ENCODE measurements around the gene SEMA3D. TPM values are rescaled to one million over a fixed set of nuclear protein-coding genes. Genes with fewer than 3 reads are reported as not detected.

The SEMA3D gene
- total RNA-seq, 1 donor from 2014 or later = 9.1 TPM

- H3K79me2 ChIP-seq (ENCODE audit: insufficient read depth, low read length) = no peaks in the 10 kb centered on the region
- FAIRE-seq (no peak), DNase-seq (ENCODE audit: low read depth) (no peak)
- no peak overlapping the region for H3K4me2 ChIP-seq (ENCODE audit: low read length)
- no peaks in the 10 kb centered on the region for H3K4me1 ChIP-seq (ENCODE audit: insufficient read depth, low read length)
- no peaks in the 10 kb centered on the region for H4K20me1 ChIP-seq (ENCODE audit: insufficient read depth, low read length)
- TF ChIP-seq, protein P1, sequence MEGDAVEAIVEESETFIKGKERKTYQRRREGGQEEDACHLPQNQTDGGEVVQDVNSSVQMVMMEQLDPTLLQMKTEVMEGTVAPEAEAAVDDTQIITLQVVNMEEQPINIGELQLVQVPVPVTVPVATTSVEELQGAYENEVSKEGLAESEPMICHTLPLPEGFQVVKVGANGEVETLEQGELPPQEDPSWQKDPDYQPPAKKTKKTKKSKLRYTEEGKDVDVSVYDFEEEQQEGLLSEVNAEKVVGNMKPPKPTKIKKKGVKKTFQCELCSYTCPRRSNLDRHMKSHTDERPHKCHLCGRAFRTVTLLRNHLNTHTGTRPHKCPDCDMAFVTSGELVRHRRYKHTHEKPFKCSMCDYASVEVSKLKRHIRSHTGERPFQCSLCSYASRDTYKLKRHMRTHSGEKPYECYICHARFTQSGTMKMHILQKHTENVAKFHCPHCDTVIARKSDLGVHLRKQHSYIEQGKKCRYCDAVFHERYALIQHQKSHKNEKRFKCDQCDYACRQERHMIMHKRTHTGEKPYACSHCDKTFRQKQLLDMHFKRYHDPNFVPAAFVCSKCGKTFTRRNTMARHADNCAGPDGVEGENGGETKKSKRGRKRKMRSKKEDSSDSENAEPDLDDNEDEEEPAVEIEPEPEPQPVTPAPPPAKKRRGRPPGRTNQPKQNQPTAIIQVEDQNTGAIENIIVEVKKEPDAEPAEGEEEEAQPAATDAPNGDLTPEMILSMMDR (IDR thresholded peaks at IDR 0.05; ENCODE audit: insufficient read depth, low read depth, low read length) = no peak
- TF ChIP-seq EZH2 (IDR thresholded peaks at IDR 0.05; ENCODE audit: insufficient read depth, low read length) = no peak
- no peak overlapping the region for H3K27ac ChIP-seq (ENCODE audit: low read depth, low read length)
- H3K27me3 ChIP-seq (ENCODE audit: insufficient read depth, low read length) = no peaks in the 10 kb centered on the region
- Mint-ChIP-seq H3K4me1 (ENCODE audit: low read depth, unreplicated experiment) (peaks cover 4% of the 10 kb centered on the region), H3K36me3 (ENCODE audit: low read depth, unreplicated experiment) (no peaks in the 10 kb centered on the region), H3K4me3 (ENCODE audit: unreplicated experiment) (no peak overlapping the region), H3K9me3 (ENCODE audit: unreplicated experiment) (no peaks in the 10 kb centered on the region), H3K27me3 (ENCODE audit: low read depth, unreplicated experiment) (no peaks in the 10 kb centered on the region), H3K27ac (ENCODE audit: unreplicated experiment) (no peak overlapping the region)
- no peak overlapping the region for H2AFZ ChIP-seq (ENCODE audit: low read depth, low read length)
- H3K9ac ChIP-seq (ENCODE audit: low read length) = no peak overlapping the region
- H3K36me3 ChIP-seq (ENCODE audit: insufficient read depth, low read length) = no peaks in the 10 kb centered on the region
- no peak overlapping the region for H3K4me3 ChIP-seq (ENCODE audit: insufficient read depth, low read depth, low read length)
- no peaks in the 10 kb centered on the region for H3K9me3 ChIP-seq (ENCODE audit: insufficient read depth, low read depth, low read length)
Measured at GRCh38 chr7:85220651-85221050, 33.8 kb upstream of the SEMA3D start.

- H3K9me3 Mint-ChIP-seq (ENCODE audit: unreplicated experiment) = no peaks in the 10 kb centered on the region
- H3K4me3 ChIP-seq (ENCODE audit: insufficient read depth, low read depth, low read length) = no peak overlapping the region
- no peak overlapping the region for H3K27ac Mint-ChIP-seq (ENCODE audit: unreplicated experiment)
Measured at GRCh38 chr7:85220023-85220422, 33.2 kb upstream of the SEMA3D start.

DNA sequence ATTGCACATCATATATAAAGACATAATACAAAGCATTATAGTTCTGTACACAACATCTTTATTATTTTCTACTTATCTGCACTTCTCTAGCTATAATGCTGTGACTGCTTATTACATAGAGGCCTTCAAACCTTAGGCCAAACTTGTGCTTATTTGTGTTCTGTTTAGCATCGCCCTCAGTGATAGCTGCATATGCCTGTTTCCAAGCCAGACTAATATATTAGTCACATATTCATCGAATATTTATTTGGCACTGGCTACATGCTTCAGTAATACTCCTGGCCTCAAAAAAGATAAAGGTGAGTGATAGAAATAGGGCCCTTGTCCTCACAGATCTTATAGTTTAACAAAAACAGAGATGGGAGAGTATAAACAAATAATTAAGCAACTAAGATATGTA, 30.2 kb upstream of the SEMA3D start:
- no peak overlapping the region for H3K4me3 Mint-ChIP-seq (ENCODE audit: unreplicated experiment)
- Histone ChIP-seq H3K9me3 (ENCODE audit: insufficient read depth, low read depth, low read length) (no peaks in the 10 kb centered on the region), H3K27ac (ENCODE audit: low read depth, low read length) (no peak overlapping the region), H3K4me1 (ENCODE audit: insufficient read depth, low read length) (no peaks in the 10 kb centered on the region), H3K4me3 (ENCODE audit: insufficient read depth, low read depth, low read length) (no peak overlapping the region), H2AFZ (ENCODE audit: low read depth, low read length) (no peak overlapping the region), H3K4me2 (ENCODE audit: low read length) (no peak overlapping the region), H3K27me3 (ENCODE audit: insufficient read depth, low read length) (no peaks in the 10 kb centered on the region), H4K20me1 (ENCODE audit: insufficient read depth, low read length) (no peaks in the 10 kb centered on the region), H3K9ac (ENCODE audit: low read length) (no peak overlapping the region), H3K79me2 (ENCODE audit: insufficient read depth, low read length) (no peaks in the 10 kb centered on the region), H3K36me3 (ENCODE audit: insufficient read depth, low read length) (no peaks in the 10 kb centered on the region)
- H3K9me3 Mint-ChIP-seq (ENCODE audit: unreplicated experiment) = no peaks in the 10 kb centered on the region
- no peaks in the 10 kb centered on the region for H3K36me3 Mint-ChIP-seq (ENCODE audit: low read depth, unreplicated experiment)
- H3K4me1 Mint-ChIP-seq (ENCODE audit: low read depth, unreplicated experiment) = no peaks in the 10 kb centered on the region
- H3K27me3 Mint-ChIP-seq (ENCODE audit: low read depth, unreplicated experiment) = no peaks in the 10 kb centered on the region
- FAIRE-seq (no peak), DNase-seq (ENCODE audit: low read depth) (no peak)
- no peak for TF ChIP-seq EZH2 (IDR thresholded peaks at IDR 0.05; ENCODE audit: insufficient read depth, low read length)
- TF ChIP-seq, protein P1 (IDR thresholded peaks at IDR 0.05; ENCODE audit: insufficient read depth, low read depth, low read length) = no peak
- no peak overlapping the region for H3K27ac Mint-ChIP-seq (ENCODE audit: unreplicated experiment)

More at GRCh38 chr7:85220023-85220422, 33.2 kb upstream of the SEMA3D start:
- FAIRE-seq (no peak), DNase-seq (ENCODE audit: low read depth) (no peak)
- no peaks in the 10 kb centered on the region for H3K27me3 Mint-ChIP-seq (ENCODE audit: low read depth, unreplicated experiment)
- Histone ChIP-seq H3K79me2 (ENCODE audit: insufficient read depth, low read length) (no peaks in the 10 kb centered on the region), H3K9me3 (ENCODE audit: insufficient read depth, low read depth, low read length) (no peaks in the 10 kb centered on the region), H3K4me1 (ENCODE audit: insufficient read depth, low read length) (no peaks in the 10 kb centered on the region), H3K9ac (ENCODE audit: low read length) (no peak overlapping the region), H3K36me3 (ENCODE audit: insufficient read depth, low read length) (no peaks in the 10 kb centered on the region), H2AFZ (ENCODE audit: low read depth, low read length) (no peak overlapping the region), H3K27me3 (ENCODE audit: insufficient read depth, low read length) (no peaks in the 10 kb centered on the region), H3K27ac (ENCODE audit: low read depth, low read length) (no peak overlapping the region), H3K4me2 (ENCODE audit: low read length) (no peak overlapping the region), H4K20me1 (ENCODE audit: insufficient read depth, low read length) (no peaks in the 10 kb centered on the region)
- peaks cover 4% of the 10 kb centered on the region for H3K4me1 Mint-ChIP-seq (ENCODE audit: low read depth, unreplicated experiment)
- no peak overlapping the region for H3K4me3 Mint-ChIP-seq (ENCODE audit: unreplicated experiment)
- no peak for TF ChIP-seq EZH2 (IDR thresholded peaks at IDR 0.05; ENCODE audit: insufficient read depth, low read length)
- TF ChIP-seq, protein P1 (IDR thresholded peaks at IDR 0.05; ENCODE audit: insufficient read depth, low read depth, low read length) = no peak
- H3K36me3 Mint-ChIP-seq (ENCODE audit: low read depth, unreplicated experiment) = no peaks in the 10 kb centered on the region
